Skeletal muscle tissue (tissue), 4 donors: ENCODE measurements around the gene FAM118A. TPM values are rescaled to one million over a fixed set of nuclear protein-coding genes. Genes with fewer than 3 reads are reported as not detected.
A peak's percentile ranks its signal among the peaks of the same experiment; 100 is the strongest.
"Not testable (repeated sequence)": the region's sequence is repeated elsewhere in the genome, so short reads cannot be mapped to it uniquely, and the experiment has no call there.

ENCODE experiments used
- H3K27ac ChIP-seq: one replicate; pipeline ENCODE4 v1.7.0; 2013; ENCODE audit warnings: mild to moderate bottlenecking, low read depth, low read length, inconsistent platforms
- H3K27me3 ChIP-seq, 3 donors: one replicate each; pipeline ENCODE4 v1.7.0; 2013; ENCODE audit warnings: low read length in 3 of 3; ENCODE audit not compliant: control insufficient read depth in 3 of 3, insufficient read depth in 3 of 3
- H3K36me3 ChIP-seq, 3 donors: one replicate each; pipeline ENCODE4 v1.7.0; 2013; ENCODE audit warnings: low read length in 3 of 3; ENCODE audit not compliant: control insufficient read depth in 3 of 3, insufficient read depth in 3 of 3
- H3K4me1 ChIP-seq, 3 donors: one replicate each; pipeline ENCODE4 v1.7.0; 2013; ENCODE audit warnings: low read length in 3 of 3, mild to moderate bottlenecking in 3 of 3; ENCODE audit not compliant: control insufficient read depth in 3 of 3, insufficient read depth in 3 of 3
- H3K4me3 ChIP-seq, 3 donors: one replicate each; pipeline ENCODE4 v1.7.0; 2013; ENCODE audit warnings: low read length in 3 of 3
- H3K9ac ChIP-seq, 3 donors: one replicate each; pipeline ENCODE4 v1.7.0; 2013; ENCODE audit warnings: low read length in 3 of 3, mild to moderate bottlenecking in 3 of 3, moderate library complexity in 2 of 3, low read depth in 1 of 3
- H3K9me3 ChIP-seq, 3 donors: one replicate each; pipeline ENCODE4 v1.7.0; 2013; ENCODE audit warnings: low read length in 3 of 3; ENCODE audit not compliant: control insufficient read depth in 3 of 3
- total RNA-seq: library from RNA; depleted of rRNA; stranded (reverse); fragments of >200 nt; gene quantifications from one replicate; pipeline ENCODE4 v1.2.3, GENCODE V29; 2014
- donor health status: Osteomylitis.

The FAM118A gene
- total RNA-seq: 17.2 TPM

- Histone ChIP-seq H3K36me3 (peaks cover 0 to 4% (median 0%) of the 10 kb centered on the region in 3 donors), H3K4me1 (peaks cover 22 to 33% (median 31%) of the 10 kb centered on the region in 3 donors), H3K4me3 (peak within 1 kb of the TSS; percentile 82 to 91 (median 85)), H3K27ac (peak within 1 kb of the TSS; percentile 72), H3K27me3 (no peaks in the 10 kb centered on the region), H3K9ac (peak within 1 kb of the TSS; percentile 80 to 92 (median 90)), H3K9me3 (no peaks in the 10 kb centered on the region)
Measured at GRCh38 chr22:45309422-45310227, at the start of gene FAM118A. TSS of gene FAM118A (plus strand) at chr22:45309934. CDS start at chr22:45322380, 12,446 bp downstream.

GRCh38 chr22:45260395-45260759, 49.4 kb upstream of the FAM118A start:
- peaks cover 14 to 20% (median 16%) of the 10 kb centered on the region in 3 donors for H3K4me1 ChIP-seq
- H3K27ac ChIP-seq, H3K9me3 ChIP-seq, H3K9ac ChIP-seq, H3K4me3 ChIP-seq, H3K27me3 ChIP-seq, H3K36me3 ChIP-seq: not testable (repeated sequence)

- Histone ChIP-seq H3K4me1 (peaks cover 14 to 20% (median 16%) of the 10 kb centered on the region in 3 donors), H3K4me3 (no peak overlapping the region), H3K27me3 (no peaks in the 10 kb centered on the region), H3K27ac (no peak overlapping the region), H3K9me3 (no peaks in the 10 kb centered on the region), H3K9ac (no peak overlapping the region), H3K36me3 (no peaks in the 10 kb centered on the region)
Measured at GRCh38 chr22:45261407-45262088, 48.2 kb upstream of the FAM118A start.

GRCh38 chr22:45262195-45262930, 47.4 kb upstream of the FAM118A start:
- Histone ChIP-seq H3K9ac (no peak overlapping the region), H3K9me3 (no peaks in the 10 kb centered on the region), H3K27ac (no peak overlapping the region), H3K36me3 (no peaks in the 10 kb centered on the region), H3K4me1 (peaks cover 14 to 20% (median 16%) of the 10 kb centered on the region in 3 donors), H3K27me3 (no peaks in the 10 kb centered on the region), H3K4me3 (no peak overlapping the region)

- Histone ChIP-seq H3K36me3 (no peaks in the 10 kb centered on the region), H3K9ac (peak overlapping the region in 1 of 3 donors; percentile 54), H3K9me3 (no peaks in the 10 kb centered on the region), H3K27me3 (no peaks in the 10 kb centered on the region), H3K4me1 (peaks cover 14 to 20% (median 16%) of the 10 kb centered on the region in 3 donors), H3K27ac (peak overlapping the region; percentile 36), H3K4me3 (no peak overlapping the region)
Measured at GRCh38 chr22:45262931-45263462, 46.7 kb upstream of the FAM118A start.

GRCh38 chr22:45263463-45264269, 46.1 kb upstream of the FAM118A start:
- Histone ChIP-seq H3K9ac (peak overlapping the region in 2 of 3 donors; percentile 21 to 54), H3K9me3 (no peaks in the 10 kb centered on the region), H3K27me3 (no peaks in the 10 kb centered on the region), H3K27ac (peak overlapping the region; percentile 36), H3K36me3 (no peaks in the 10 kb centered on the region), H3K4me3 (no peak overlapping the region), H3K4me1 (peaks cover 16 to 22% (median 17%) of the 10 kb centered on the region in 3 donors)

GRCh38 chr22:45265535-45265934, 44.2 kb upstream of the FAM118A start:
- peaks cover 31 to 38% (median 32%) of the 10 kb centered on the region in 3 donors for H3K4me1 ChIP-seq
- H3K27ac ChIP-seq: no peak overlapping the region
- no peaks in the 10 kb centered on the region for H3K36me3 ChIP-seq
- no peak overlapping the region for H3K4me3 ChIP-seq
- no peaks in the 10 kb centered on the region for H3K9me3 ChIP-seq
- H3K9ac ChIP-seq: no peak overlapping the region
- no peaks in the 10 kb centered on the region for H3K27me3 ChIP-seq

- no peaks in the 10 kb centered on the region for H3K9me3 ChIP-seq
- peaks cover 45 to 49% (median 49%) of the 10 kb centered on the region in 3 donors for H3K4me1 ChIP-seq
- H3K36me3 ChIP-seq: no peaks in the 10 kb centered on the region
- no peaks in the 10 kb centered on the region for H3K27me3 ChIP-seq
- no peak overlapping the region for H3K27ac ChIP-seq
- H3K9ac ChIP-seq: peak overlapping the region; percentile 68 to 80 (median 74)
- H3K4me3 ChIP-seq: peak overlapping the region; percentile 72 to 80 (median 77)
Measured at GRCh38 chr22:45268167-45268957, 41.4 kb upstream of the FAM118A start.
